Upper lobe of left lung (tissue), 6 donors: ENCODE data around the gene NPHP1. TPM values are rescaled to one million over a fixed set of nuclear protein-coding genes. Genes with fewer than 3 reads are reported as not detected.
"Not testable (repeated sequence)": the region's sequence is repeated elsewhere in the genome, so short reads cannot be mapped to it uniquely, and the experiment has no call there.

Experiments
- ATAC-seq, 2 donors: fragments of 200-7000 bp; cut with Tn5 transposase; one replicate each; pipeline ENCODE4 v1.9.1; 2022; ENCODE audit warnings: mild to moderate bottlenecking in 2 of 2, moderate library complexity in 2 of 2; ENCODE audit not compliant: low FRiP score in 2 of 2
- DNase-seq, 2 donors: peaks; one replicate each; pipeline ENCODE4 v3.0.0-alpha.2; 2019 to 2020
- H3K27ac ChIP-seq, 4 donors: fragments of 200-600 bp; sonication (generic); one replicate each; pipeline ENCODE4 v1.5.1; 2016 to 2019
- H3K27me3 ChIP-seq, 4 donors: fragments of 200-600 bp; sonication (generic); one replicate each; pipeline ENCODE4 v1.5.1; 2017 to 2019
- H3K36me3 ChIP-seq, 4 donors: fragments of 200-600 bp; sonication (generic); one replicate each; pipeline ENCODE4 v1.5.1; 2016 to 2019
- H3K4me1 ChIP-seq, 4 donors: fragments of 200-600 bp; sonication (generic); one replicate each; pipeline ENCODE4 v1.5.1; 2018 to 2019
- H3K4me3 ChIP-seq, 4 donors: fragments of 200-600 bp; sonication (generic); one replicate each; pipeline ENCODE4 v1.5.1; 2017 to 2019; ENCODE audit warnings: mild to moderate bottlenecking in 2 of 4, moderate library complexity in 1 of 4
- H3K9me3 ChIP-seq, 4 donors: fragments of 200-600 bp; sonication (generic); one replicate each; pipeline ENCODE4 v1.5.1; 2018 to 2019
- EP300 ChIP-seq, 4 donors: sonication (generic); formaldehyde crosslinking; IDR thresholded peaks; one replicate each; pipeline ENCODE4 v1.5.1; 2017; ENCODE audit warnings: antibody characterized with exemption in 4 of 4, control low read depth in 2 of 4
- POLR2A ChIP-seq, 4 donors: fragments of 450-650 bp; IDR thresholded peaks; one replicate each; pipeline ENCODE4 v1.5.1; 2016 to 2017; ENCODE audit warnings: antibody characterized with exemption in 4 of 4, mild to moderate bottlenecking in 2 of 4
- POLR2AphosphoS5 ChIP-seq, 2 donors: sonication (generic); formaldehyde crosslinking; IDR thresholded peaks; one replicate each; pipeline ENCODE4 v1.5.1; 2017; ENCODE audit warnings: antibody characterized with exemption in 2 of 2
- WGBS, 2 donors: methylation state at CpG; one replicate each; pipeline ENCODE4 v1.1.5; 2017 to 2018; 5-methylcytosine and 5-hydroxymethylcytosine counted together
- total RNA-seq, 6 donors: library from RNA; depleted of rRNA in 4 of 6; stranded (reverse); fragments of >200 nt in 4 of 6; gene quantifications; one replicate each; pipeline versions ENCODE4 v1.1.0 to v1.2.1, GENCODE V29; 2016 to 2021
- TF ChIP-seq, protein P1 (sequence below), 6 experiments: fragments of 450-650 bp in 4 of 6; fragments of 200-600 bp in 2 of 6; sonication (generic) in 2 of 6; IDR thresholded peaks; one replicate each; pipeline ENCODE4 v1.5.1; 2016 to 2019; ENCODE audit warnings: antibody characterized with exemption in 6 of 6
- donor health status: DM: no; HTN: no; CAD: no; lungs with moderate emphysema.
- donor health status: DM: no; HTN: yes; CAD: no; lungs with severe emphysema.

The NPHP1 gene
- total RNA-seq, 6 donors from 2014 or later = 3.2 to 18.4 (median 5.4) TPM

GRCh38 chr2:110101901-110102803 lies 102.7 kb downstream of the NPHP1 start:
- peaks cover 48 to 90% (median 79%) of the 10 kb centered on the region in 4 donors for H3K4me1 ChIP-seq
- no peak for ATAC-seq
- DNase-seq = peak in 1 of 2 donors; percentile 66

GRCh38 chr2:110101280-110101844 lies 103.5 kb downstream of the NPHP1 start:
- Histone ChIP-seq H3K9me3 (no peaks in the 10 kb centered on the region), H3K27ac (peak overlapping the region; percentile 85 to 93 (median 88)), H3K4me1 (peaks cover 48 to 95% (median 78%) of the 10 kb centered on the region in 4 donors), H3K4me3 (no peak overlapping the region), H3K36me3 (no peaks in the 10 kb centered on the region), H3K27me3 (no peaks in the 10 kb centered on the region)
- TF ChIP-seq POLR2A (IDR thresholded peaks at IDR 0.05) (peak in 1 of 4 donors; percentile 55), POLR2AphosphoS5 (IDR thresholded peaks at IDR 0.05) (peak; percentile 94 to 95), EP300 (IDR thresholded peaks at IDR 0.05) (peak in 3 of 4 donors; percentile 15 to 96 (median 34))
- TF ChIP-seq, protein P1, sequence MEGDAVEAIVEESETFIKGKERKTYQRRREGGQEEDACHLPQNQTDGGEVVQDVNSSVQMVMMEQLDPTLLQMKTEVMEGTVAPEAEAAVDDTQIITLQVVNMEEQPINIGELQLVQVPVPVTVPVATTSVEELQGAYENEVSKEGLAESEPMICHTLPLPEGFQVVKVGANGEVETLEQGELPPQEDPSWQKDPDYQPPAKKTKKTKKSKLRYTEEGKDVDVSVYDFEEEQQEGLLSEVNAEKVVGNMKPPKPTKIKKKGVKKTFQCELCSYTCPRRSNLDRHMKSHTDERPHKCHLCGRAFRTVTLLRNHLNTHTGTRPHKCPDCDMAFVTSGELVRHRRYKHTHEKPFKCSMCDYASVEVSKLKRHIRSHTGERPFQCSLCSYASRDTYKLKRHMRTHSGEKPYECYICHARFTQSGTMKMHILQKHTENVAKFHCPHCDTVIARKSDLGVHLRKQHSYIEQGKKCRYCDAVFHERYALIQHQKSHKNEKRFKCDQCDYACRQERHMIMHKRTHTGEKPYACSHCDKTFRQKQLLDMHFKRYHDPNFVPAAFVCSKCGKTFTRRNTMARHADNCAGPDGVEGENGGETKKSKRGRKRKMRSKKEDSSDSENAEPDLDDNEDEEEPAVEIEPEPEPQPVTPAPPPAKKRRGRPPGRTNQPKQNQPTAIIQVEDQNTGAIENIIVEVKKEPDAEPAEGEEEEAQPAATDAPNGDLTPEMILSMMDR (IDR thresholded peaks at IDR 0.05) = peak in 1 of 6 experiments; percentile 11
- peak; percentile 95 to 100 for DNase-seq
- WGBS, 2 donors = 1 to 10% methylated on average over 5 to 11 of the region's 11 CpGs
- peak; percentile 91 to 94 for ATAC-seq

More at GRCh38 chr2:110101901-110102803, 102.7 kb downstream of the NPHP1 start:
- peak overlapping the region; percentile 85 to 93 (median 88) for H3K27ac ChIP-seq
- TF ChIP-seq EP300 (IDR thresholded peaks at IDR 0.05) = no peak
- no peak for TF ChIP-seq POLR2AphosphoS5 (IDR thresholded peaks at IDR 0.05)
- TF ChIP-seq, protein P1 (IDR thresholded peaks at IDR 0.05) = no peak
- TF ChIP-seq POLR2A (IDR thresholded peaks at IDR 0.05) = no peak
- no peak overlapping the region for H3K4me3 ChIP-seq
- no peaks in the 10 kb centered on the region for H3K27me3 ChIP-seq
- 50 to 67% methylated on average over 9 of the region's 9 CpGs for WGBS, 2 donors
- no peaks in the 10 kb centered on the region for H3K36me3 ChIP-seq
- no peaks in the 10 kb centered on the region for H3K9me3 ChIP-seq

DNA sequence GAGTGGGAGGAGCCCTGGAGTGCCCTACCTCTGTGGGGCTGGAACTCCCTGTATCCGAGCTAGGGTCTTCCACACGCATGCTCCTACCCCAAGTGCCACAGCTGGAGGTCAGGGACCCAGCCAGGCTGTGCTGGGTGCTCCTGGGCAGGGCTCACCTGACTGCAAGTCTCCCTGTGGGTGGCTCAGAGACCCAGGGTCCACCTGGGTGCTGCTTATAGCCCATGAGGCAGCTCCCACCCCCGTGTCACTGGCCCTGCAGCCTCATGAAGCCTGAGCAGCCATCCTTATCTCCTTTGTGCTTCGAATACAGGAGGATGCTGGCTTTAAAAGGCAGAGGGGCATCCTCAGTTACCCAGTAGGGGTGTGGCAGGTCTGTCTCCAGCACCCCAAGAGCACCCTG lies 103.9 kb downstream of the NPHP1 start:
- not testable (repeated sequence) for H3K36me3 ChIP-seq, H3K27me3 ChIP-seq, DNase-seq, H3K9me3 ChIP-seq, ATAC-seq, H3K4me3 ChIP-seq
- peaks cover 47 to 95% (median 79%) of the 10 kb centered on the region in 4 donors for H3K4me1 ChIP-seq
- H3K27ac ChIP-seq = peak overlapping the region; percentile 85 to 93 (median 88)
- 48% methylated on average over 4 of the region's 4 CpGs; no CpG with 5 or more reads in 1 of the 2 donors for WGBS, 2 donors

- H3K27me3 ChIP-seq = no peaks in the 10 kb centered on the region
- TF ChIP-seq POLR2A (IDR thresholded peaks at IDR 0.05) = no peak
- no peak for TF ChIP-seq EP300 (IDR thresholded peaks at IDR 0.05)
- TF ChIP-seq, protein P1 (IDR thresholded peaks at IDR 0.05) = no peak
- TF ChIP-seq POLR2AphosphoS5 (IDR thresholded peaks at IDR 0.05) = no peak
- H3K36me3 ChIP-seq = no peaks in the 10 kb centered on the region
- H3K9me3 ChIP-seq = no peaks in the 10 kb centered on the region
- DNase-seq (peak in 1 of 2 donors; percentile 43), ATAC-seq (no peak)
- H3K4me1 ChIP-seq = peaks cover 45 to 95% (median 79%) of the 10 kb centered on the region in 4 donors
- no peak overlapping the region for H3K4me3 ChIP-seq
- 50 to 57% methylated on average over 7 to 8 of the region's 8 CpGs for WGBS, 2 donors
- H3K27ac ChIP-seq = peak overlapping the region; percentile 85 to 93 (median 88)
These were observed 104.3 kb downstream of the NPHP1 start for GRCh38 chr2:110100480-110100879.
